ENCODE results near the gene OTOGL. TPM values are rescaled to one million over a fixed set of nuclear protein-coding genes. Genes with fewer than 3 reads are reported as not detected.

Gene OTOGL
- polyA plus RNA-seq, 1 of the 3 experiments (the other 2 are of a cell fraction): 0.61 TPM

- Histone ChIP-seq H3K27ac (ENCODE audit: low read depth in 2 of 2, low read length in 1 of 2) (peak overlapping the region in 1 of 2 experiments; percentile 56; a peak in 2 of 4 replicates), H3K36me3 (replicated peaks in 1 of 2; ENCODE audit: control insufficient read depth in 1 of 2, insufficient read depth in 2 of 2, low read length in 1 of 2) (no peaks in the 10 kb centered on the region), H2AFZ (ENCODE audit: low read depth) (peak overlapping the region; percentile 34; the same call in 1 of the 2 replicates), H3K9me2 (no peaks in the 10 kb centered on the region), H3K4me3 (ENCODE audit: low read depth in 2 of 2, low read length in 1 of 2) (no peak overlapping the region), H3K9ac (no peak overlapping the region), H3K79me2 (ENCODE audit: insufficient read depth) (no peaks in the 10 kb centered on the region), H3K4me1 (ENCODE audit: control insufficient read depth in 1 of 2, insufficient read depth in 2 of 2, low read depth in 1 of 2, low read length in 1 of 2) (peaks cover 0 to 15% of the 10 kb centered on the region in 2 experiments; a peak in 2 of 4 replicates), H3K27me3 (ENCODE audit: insufficient read depth) (no peaks in the 10 kb centered on the region), H3K9me3 (no peaks in the 10 kb centered on the region), H3K4me2 (no peak overlapping the region), H4K20me1 (ENCODE audit: insufficient read depth) (no peaks in the 10 kb centered on the region), H3F3A (replicated peaks; ENCODE audit: insufficient read depth) (peaks cover 23% of the 10 kb centered on the region)
- no peak for TF ChIP-seq MAX (IDR thresholded peaks at IDR 0.05; ENCODE audit: low read depth)
- TF ChIP-seq MXI1 (IDR thresholded peaks at IDR 0.05; ENCODE audit: low read depth, low read length): no peak
- TF ChIP-seq MEF2A (IDR thresholded peaks at IDR 0.05; ENCODE audit: borderline replicate concordance, low read depth): no peak
- no peak for TF ChIP-seq FOXM1 (IDR thresholded peaks at IDR 0.05; ENCODE audit: low read depth)
- no peak for TF ChIP-seq CTCF (IDR thresholded peaks at IDR 0.05)
- no peak for TF ChIP-seq REST (IDR thresholded peaks at IDR 0.05; ENCODE audit: low read depth, low read length)
- no peak for TF ChIP-seq CHD2 (IDR thresholded peaks at IDR 0.05; ENCODE audit: low read length, partially characterized antibody)
- no peak for TF ChIP-seq POLR2AphosphoS5 (IDR thresholded peaks at IDR 0.05; ENCODE audit: low read depth, low read length)
- no peak for TF ChIP-seq TCF12 (IDR thresholded peaks at IDR 0.05)
- TF ChIP-seq NFIC (IDR thresholded peaks at IDR 0.05; ENCODE audit: borderline replicate concordance): no peak
- ChIA-PET POLR2A (no interaction called here), CTCF (no interaction called here)
- no peak for DNase-seq
- 38% methylated on average over 2 of the region's 2 CpGs for WGBS (ENCODE audit: low lambda C conversion rate)
Observed at GRCh38 chr12:80188576-80188975, 89.2 kb downstream of the OTOGL start.

GRCh38 chr12:80189241-80189640 lies 89.9 kb downstream of the OTOGL start:
- H3K9ac ChIP-seq: no peak overlapping the region
- H3K4me1 ChIP-seq (ENCODE audit: control insufficient read depth in 1 of 2, insufficient read depth in 2 of 2, low read depth in 1 of 2, low read length in 1 of 2): peaks cover 0 to 15% of the 10 kb centered on the region in 2 experiments; a peak in 2 of 4 replicates
- no peak for TF ChIP-seq GATA2 (CRISPR knock-in tag; IDR thresholded peaks at IDR 0.05)
- no peak for TF ChIP-seq ZBTB33 (IDR thresholded peaks at IDR 0.05; ENCODE audit: borderline replicate concordance, low read depth)
- CTCF ChIA-PET: interaction anchor here (1.3 kb wide), 1 partner anchor 128 kb away, joined by 3 read pairs; no protein-coding TSS in a partner anchor
- H4K20me1 ChIP-seq (ENCODE audit: insufficient read depth): no peaks in the 10 kb centered on the region
- no peak overlapping the region for H3K4me3 ChIP-seq (ENCODE audit: low read depth in 2 of 2, low read length in 1 of 2)
- H3F3A ChIP-seq (replicated peaks; ENCODE audit: insufficient read depth): peaks cover 23% of the 10 kb centered on the region
- H2AFZ ChIP-seq (ENCODE audit: low read depth): peak overlapping the region; percentile 34; the same call in 1 of the 2 replicates
- no peaks in the 10 kb centered on the region for H3K27me3 ChIP-seq (ENCODE audit: insufficient read depth)
- H3K79me2 ChIP-seq (ENCODE audit: insufficient read depth): no peaks in the 10 kb centered on the region
- no peaks in the 10 kb centered on the region for H3K9me2 ChIP-seq
- no peak for DNase-seq
- H3K27ac ChIP-seq (ENCODE audit: low read depth in 2 of 2, low read length in 1 of 2): peak overlapping the region in 1 of 2 experiments; percentile 56; a peak in 1 of 4 replicates
- no peak overlapping the region for H3K4me2 ChIP-seq
- POLR2A ChIA-PET: no interaction called here
- H3K36me3 ChIP-seq (replicated peaks in 1 of 2; ENCODE audit: control insufficient read depth in 1 of 2, insufficient read depth in 2 of 2, low read length in 1 of 2): no peaks in the 10 kb centered on the region
- no peaks in the 10 kb centered on the region for H3K9me3 ChIP-seq
